ENCODE data around the gene HLA-DPB1. TPM values are rescaled to one million over a fixed set of nuclear protein-coding genes. Genes with fewer than 3 reads are reported as not detected.

The HLA-DPB1 gene
- total RNA-seq, 1 donor: 8.7 TPM

DNA sequence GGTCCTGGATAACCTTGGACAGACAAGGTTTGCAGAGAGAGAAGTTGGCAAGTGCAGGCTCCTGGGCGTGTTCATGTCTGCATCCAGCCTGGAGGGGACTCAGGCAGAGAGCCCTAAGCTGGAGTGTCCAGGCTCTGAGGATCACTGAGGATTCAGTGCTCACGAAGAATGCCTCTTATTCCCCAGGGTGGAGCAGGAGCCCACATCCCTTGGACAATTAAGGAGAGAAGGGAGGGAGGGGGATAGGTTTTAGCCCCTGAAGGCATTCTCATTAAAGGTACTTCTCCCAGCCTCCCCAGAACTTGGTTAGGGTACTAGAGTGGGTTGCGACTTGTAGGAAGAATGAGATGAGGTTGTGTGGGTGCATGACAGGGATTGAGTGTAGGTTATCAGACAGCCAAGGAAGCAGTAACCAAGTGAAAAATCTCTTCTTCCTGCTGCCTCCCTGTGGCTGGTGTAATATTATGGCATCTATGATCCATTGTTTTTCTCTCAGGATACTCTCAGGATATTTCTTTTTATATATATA lies 680 bp downstream of the HLA-DPB1 start:
- H3K9me3 ChIP-seq (ENCODE audit: low read depth, low read length): no peaks in the 10 kb centered on the region
- H4K20me1 ChIP-seq (ENCODE audit: insufficient read depth, low read length): no peaks in the 10 kb centered on the region
- DNase-seq (ENCODE audit: insufficient read length, low spot score, missing footprints): no peak
- H3K36me3 ChIP-seq (ENCODE audit: insufficient read depth, low read length): no peaks in the 10 kb centered on the region
- peaks cover 10% of the 10 kb centered on the region for H3K27me3 ChIP-seq (ENCODE audit: insufficient read depth, low read length)
- H3K4me3 ChIP-seq (ENCODE audit: insufficient read depth, low read length): no peak overlapping the region
- H2AFZ ChIP-seq (ENCODE audit: low read length): no peak overlapping the region
- TF ChIP-seq, protein P1, sequence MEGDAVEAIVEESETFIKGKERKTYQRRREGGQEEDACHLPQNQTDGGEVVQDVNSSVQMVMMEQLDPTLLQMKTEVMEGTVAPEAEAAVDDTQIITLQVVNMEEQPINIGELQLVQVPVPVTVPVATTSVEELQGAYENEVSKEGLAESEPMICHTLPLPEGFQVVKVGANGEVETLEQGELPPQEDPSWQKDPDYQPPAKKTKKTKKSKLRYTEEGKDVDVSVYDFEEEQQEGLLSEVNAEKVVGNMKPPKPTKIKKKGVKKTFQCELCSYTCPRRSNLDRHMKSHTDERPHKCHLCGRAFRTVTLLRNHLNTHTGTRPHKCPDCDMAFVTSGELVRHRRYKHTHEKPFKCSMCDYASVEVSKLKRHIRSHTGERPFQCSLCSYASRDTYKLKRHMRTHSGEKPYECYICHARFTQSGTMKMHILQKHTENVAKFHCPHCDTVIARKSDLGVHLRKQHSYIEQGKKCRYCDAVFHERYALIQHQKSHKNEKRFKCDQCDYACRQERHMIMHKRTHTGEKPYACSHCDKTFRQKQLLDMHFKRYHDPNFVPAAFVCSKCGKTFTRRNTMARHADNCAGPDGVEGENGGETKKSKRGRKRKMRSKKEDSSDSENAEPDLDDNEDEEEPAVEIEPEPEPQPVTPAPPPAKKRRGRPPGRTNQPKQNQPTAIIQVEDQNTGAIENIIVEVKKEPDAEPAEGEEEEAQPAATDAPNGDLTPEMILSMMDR (IDR thresholded peaks at IDR 0.05; ENCODE audit: extremely low read depth, low read depth, low read length): no peak
- peaks cover 5% of the 10 kb centered on the region for H3K4me1 ChIP-seq (ENCODE audit: insufficient read depth, low read length)
- H3K79me2 ChIP-seq (ENCODE audit: insufficient read depth, low read length): no peaks in the 10 kb centered on the region
- H3K4me2 ChIP-seq (ENCODE audit: insufficient read depth, low read length): no peak overlapping the region
- no peak overlapping the region for H3K27ac ChIP-seq (ENCODE audit: low read depth, low read length)

- Histone ChIP-seq H3K9me3 (ENCODE audit: low read depth, low read length) (no peaks in the 10 kb centered on the region), H3K4me3 (ENCODE audit: insufficient read depth, low read length) (no peak overlapping the region), H3K4me2 (ENCODE audit: insufficient read depth, low read length) (no peak overlapping the region), H2AFZ (ENCODE audit: low read length) (no peak overlapping the region), H3K27me3 (ENCODE audit: insufficient read depth, low read length) (peaks cover 7% of the 10 kb centered on the region), H3K79me2 (ENCODE audit: insufficient read depth, low read length) (no peaks in the 10 kb centered on the region), H3K4me1 (ENCODE audit: insufficient read depth, low read length) (peaks cover 5% of the 10 kb centered on the region), H4K20me1 (ENCODE audit: insufficient read depth, low read length) (no peaks in the 10 kb centered on the region), H3K36me3 (ENCODE audit: insufficient read depth, low read length) (no peaks in the 10 kb centered on the region), H3K27ac (ENCODE audit: low read depth, low read length) (no peak overlapping the region)
- DNase-seq (ENCODE audit: insufficient read length, low spot score, missing footprints): no peak
- TF ChIP-seq, protein P1 (IDR thresholded peaks at IDR 0.05; ENCODE audit: extremely low read depth, low read depth, low read length): no peak
Observed at GRCh38 chr6:33077908-33078307, 2.1 kb downstream of the HLA-DPB1 start.

DNA sequence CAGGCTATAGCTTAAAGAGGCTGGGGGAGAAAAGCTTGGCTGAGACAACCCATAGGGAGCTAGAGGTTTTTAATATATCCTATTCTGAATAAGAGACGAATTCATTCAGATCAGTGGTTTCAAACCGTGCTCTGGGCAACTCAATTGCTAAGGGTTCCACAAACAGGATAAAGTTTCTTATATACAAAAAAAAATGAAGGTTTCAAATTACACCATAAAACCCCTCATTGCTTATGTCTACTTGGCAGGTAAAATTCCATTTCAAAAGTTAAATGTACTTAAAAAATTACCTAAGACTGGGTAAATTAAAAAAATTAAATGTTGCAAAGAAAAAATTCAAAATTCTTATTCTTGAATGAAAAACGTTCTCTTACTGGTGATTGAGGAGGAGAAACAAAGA lies 2.7 kb downstream of the HLA-DPB1 start:
- Histone ChIP-seq H3K27ac (ENCODE audit: low read depth, low read length) (no peak overlapping the region), H3K27me3 (ENCODE audit: insufficient read depth, low read length) (peaks cover 7% of the 10 kb centered on the region), H3K4me3 (ENCODE audit: insufficient read depth, low read length) (no peak overlapping the region), H3K4me2 (ENCODE audit: insufficient read depth, low read length) (no peak overlapping the region), H4K20me1 (ENCODE audit: insufficient read depth, low read length) (no peaks in the 10 kb centered on the region), H3K79me2 (ENCODE audit: insufficient read depth, low read length) (no peaks in the 10 kb centered on the region), H3K9me3 (ENCODE audit: low read depth, low read length) (no peaks in the 10 kb centered on the region), H3K4me1 (ENCODE audit: insufficient read depth, low read length) (peaks cover 5% of the 10 kb centered on the region), H3K36me3 (ENCODE audit: insufficient read depth, low read length) (no peaks in the 10 kb centered on the region), H2AFZ (ENCODE audit: low read length) (no peak overlapping the region)
- DNase-seq (ENCODE audit: insufficient read length, low spot score, missing footprints): no peak
- TF ChIP-seq, protein P1 (IDR thresholded peaks at IDR 0.05; ENCODE audit: extremely low read depth, low read depth, low read length): no peak

- DNase-seq (ENCODE audit: insufficient read length, low spot score, missing footprints): no peak
- TF ChIP-seq, protein P1 (IDR thresholded peaks at IDR 0.05; ENCODE audit: extremely low read depth, low read depth, low read length): no peak
- Histone ChIP-seq H3K4me2 (ENCODE audit: insufficient read depth, low read length) (no peak overlapping the region), H3K4me1 (ENCODE audit: insufficient read depth, low read length) (peaks cover 5% of the 10 kb centered on the region), H3K9me3 (ENCODE audit: low read depth, low read length) (no peaks in the 10 kb centered on the region), H3K4me3 (ENCODE audit: insufficient read depth, low read length) (no peak overlapping the region), H3K79me2 (ENCODE audit: insufficient read depth, low read length) (no peaks in the 10 kb centered on the region), H4K20me1 (ENCODE audit: insufficient read depth, low read length) (no peaks in the 10 kb centered on the region), H3K27me3 (ENCODE audit: insufficient read depth, low read length) (peaks cover 7% of the 10 kb centered on the region), H3K27ac (ENCODE audit: low read depth, low read length) (no peak overlapping the region), H2AFZ (ENCODE audit: low read length) (no peak overlapping the region), H3K36me3 (ENCODE audit: insufficient read depth, low read length) (no peaks in the 10 kb centered on the region)
Observed at GRCh38 chr6:33078919-33079521, 3.2 kb downstream of the HLA-DPB1 start.

Data from osteoblast (primary cell).